Head of caudate nucleus (tissue), 42 donors: ENCODE measurements around the gene LTV1.
A peak's percentile ranks its signal among the peaks of the same experiment; 100 is the strongest.

ENCODE experiments used
- DNase-seq, 42 donors: peaks; one replicate each; pipeline versions ENCODE4 v3.0.0 to v3.0.0-alpha.2; 2020 to 2021; ENCODE audit warnings: mixed read lengths in 7 of 42
- intact Hi-C: fragments of 100-400 bp; cut with DNase I; formaldehyde crosslinking; loops from one replicate; pipeline ENCODE4 v1.15.0; 2022

LTV1 gene

DNA sequence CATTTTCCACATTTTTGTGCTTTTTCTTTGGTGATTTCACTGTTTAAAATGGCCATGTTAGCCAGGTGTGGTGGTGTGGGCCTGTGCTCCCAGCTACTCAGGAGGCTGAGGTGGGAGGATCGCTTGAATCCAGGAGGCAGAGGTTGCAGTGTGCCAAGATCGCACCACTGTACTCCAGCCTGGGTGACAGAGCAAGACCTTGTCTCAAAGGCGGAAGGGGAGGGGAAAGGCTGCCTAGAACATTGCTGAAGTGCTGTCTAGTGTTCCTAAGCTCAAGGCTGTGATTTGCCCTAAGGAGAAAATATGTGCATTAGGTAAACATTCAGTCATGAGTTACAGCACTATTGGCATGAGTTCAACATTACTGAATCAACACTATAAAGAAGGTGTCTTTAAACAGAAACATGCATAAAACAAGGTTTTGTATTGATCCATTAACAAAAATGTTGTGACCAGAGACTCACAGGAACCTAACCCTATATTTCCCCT is 35.2 kb downstream of the LTV1 start:
- intact Hi-C loops, result no loop called here
- DNase-seq, result no peak

DNA sequence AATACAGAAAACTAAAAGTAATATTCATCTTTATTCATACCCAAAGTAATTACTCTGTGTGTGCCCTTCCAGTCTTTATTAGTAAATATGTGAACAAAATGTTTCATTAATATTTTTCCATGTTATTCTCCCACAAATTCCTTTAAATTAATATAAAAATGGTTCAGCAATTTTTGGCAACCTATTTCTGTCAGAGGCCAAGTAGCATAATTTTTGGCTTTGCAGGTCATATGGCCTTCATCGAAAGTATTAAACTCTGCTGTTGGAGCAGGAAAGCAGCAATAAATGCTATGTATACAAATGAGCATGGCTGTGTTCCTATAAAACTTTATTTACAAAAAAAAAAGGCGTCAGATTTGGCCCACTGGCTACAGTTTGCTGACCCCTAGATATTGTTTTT is 37.3 kb downstream of the LTV1 start:
- intact Hi-C loops, result no loop called here
- DNase-seq, result no peak

DNA sequence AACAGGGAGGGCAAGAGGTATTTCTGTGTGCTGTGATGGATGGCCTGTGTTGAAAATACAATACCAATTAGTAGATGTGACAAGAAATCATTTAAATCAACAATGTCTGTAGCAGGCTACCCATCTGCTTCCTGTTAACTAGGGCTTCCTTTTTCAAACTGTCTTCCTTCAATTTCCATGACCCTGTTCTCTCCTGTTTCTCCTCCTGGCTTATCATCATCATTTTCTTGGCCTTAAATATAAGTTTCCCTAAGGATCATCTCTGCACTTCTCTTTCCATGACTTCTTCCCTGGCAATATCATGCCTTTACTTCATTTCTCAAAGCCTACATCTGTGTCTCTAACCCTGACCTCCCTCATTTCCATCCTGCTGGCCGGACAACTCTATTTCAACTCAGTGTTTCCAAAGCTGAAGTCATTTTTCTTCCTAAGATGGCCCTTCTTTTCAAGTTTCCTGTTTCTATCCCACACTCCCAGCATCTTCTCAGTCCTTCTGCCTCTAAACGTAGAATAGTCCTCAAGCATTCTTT is 39.3 kb downstream of the LTV1 start:
- intact Hi-C loops, result no loop called here
- DNase-seq, result no peak

DNA sequence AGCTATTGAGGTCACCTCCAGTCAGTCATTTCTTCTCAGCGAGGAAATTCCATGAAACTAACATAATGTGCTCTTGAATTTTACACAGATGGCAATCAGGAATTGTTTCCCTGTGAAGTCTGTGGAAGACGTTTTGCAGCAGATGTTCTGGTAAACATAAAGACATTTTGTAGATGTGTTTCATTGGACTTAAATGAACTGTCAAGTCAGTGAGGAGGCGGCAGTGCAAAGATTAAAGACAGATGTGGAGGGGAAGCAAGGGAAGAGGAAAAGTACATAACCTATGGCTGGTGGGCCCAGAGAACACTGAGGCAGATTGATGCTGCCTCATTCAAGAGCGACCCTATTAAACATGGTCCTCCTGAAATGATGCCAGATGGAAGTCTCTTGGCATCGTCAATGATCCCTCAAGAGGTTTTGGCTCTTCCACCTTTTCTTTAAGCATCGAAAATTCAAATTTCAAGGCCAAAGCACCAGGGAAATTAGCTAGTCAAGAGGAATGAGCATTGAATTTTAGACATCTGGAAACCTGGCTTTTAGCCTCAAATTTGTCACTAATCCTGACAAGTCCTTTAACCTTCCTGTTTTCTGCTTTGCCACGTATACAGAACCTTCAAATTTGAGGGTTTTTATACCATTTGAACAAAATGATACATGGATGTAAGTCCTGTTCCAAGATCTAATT is 41.2 kb downstream of the LTV1 start:
- DNase-seq, result no peak
- intact Hi-C loops, result no loop called here

DNA sequence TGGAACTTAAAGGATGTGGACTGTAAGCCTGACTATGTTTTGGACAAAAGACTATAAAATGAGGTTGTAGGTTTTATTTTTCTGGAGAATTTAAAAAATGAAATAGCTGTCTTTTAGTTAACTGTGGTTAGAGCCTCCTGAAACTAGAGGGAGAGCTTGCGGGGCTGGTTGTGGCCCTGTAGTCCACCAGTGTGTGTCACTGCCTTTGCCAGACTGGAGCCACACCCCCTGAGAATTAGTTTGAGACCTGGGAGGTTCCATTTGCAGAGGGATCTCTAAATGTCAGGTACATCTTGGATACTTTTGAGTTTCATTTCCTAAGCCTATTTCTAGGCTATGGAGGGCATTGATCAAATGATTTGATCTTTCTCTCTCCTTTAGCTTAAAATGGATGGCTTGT is 42.0 kb downstream of the LTV1 start:
- intact Hi-C loops, result no loop called here
- no peak for DNase-seq

DNA sequence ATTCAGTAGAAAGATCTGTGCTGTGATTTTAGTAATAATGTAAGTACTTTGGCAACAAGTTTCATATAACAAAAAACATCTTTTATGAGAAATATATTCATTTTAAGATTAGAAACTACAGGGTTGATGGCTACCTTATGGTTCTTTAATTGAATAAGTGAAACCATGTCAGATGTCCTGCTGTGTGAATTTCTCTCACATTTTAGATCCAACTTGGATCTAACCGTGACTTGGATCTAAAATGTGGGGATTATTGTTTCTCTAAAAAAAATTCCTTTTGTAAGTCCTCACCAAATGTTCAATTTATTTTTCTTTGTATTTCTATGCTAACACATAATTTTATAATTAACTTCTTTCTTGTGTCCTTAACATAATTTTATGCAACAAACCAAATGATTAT is 51.5 kb downstream of the LTV1 start:
- intact Hi-C loops, result no loop called here
- no peak for DNase-seq

- no peak for DNase-seq
- intact Hi-C loops, result no loop called here
Measured at GRCh38 chr6:143896126-143896860, 53.2 kb downstream of the LTV1 start.

DNA sequence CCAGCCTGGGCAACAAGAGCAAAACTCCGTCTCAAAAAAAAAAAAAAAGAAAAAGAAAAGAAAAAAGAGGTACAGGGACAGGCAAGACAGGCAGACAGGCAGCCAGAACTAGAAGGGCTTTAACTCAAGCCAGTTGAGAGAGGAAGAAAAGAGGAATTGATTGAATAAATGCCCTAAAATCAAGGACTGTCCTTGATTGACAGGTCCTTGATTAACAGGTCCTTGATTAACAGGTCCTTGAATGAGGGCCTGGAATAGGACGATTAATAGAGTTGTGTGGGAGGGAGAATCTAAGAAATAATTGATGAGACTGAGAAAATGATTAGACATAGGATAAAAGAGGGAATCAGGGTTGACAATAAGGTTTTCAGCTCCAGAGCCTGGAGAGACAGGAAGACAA is 57.2 kb downstream of the LTV1 start:
- intact Hi-C loops, result no loop called here

GRCh38 chr6:143901885-143902750 is 59.0 kb downstream of the LTV1 start:
- intact Hi-C loops, result no loop called here
- DNase-seq, result peak in 1 of 42 donors; percentile 13

More for the DNA sequence above, 57.2 kb downstream of the LTV1 start:
- no peak for DNase-seq

DNA sequence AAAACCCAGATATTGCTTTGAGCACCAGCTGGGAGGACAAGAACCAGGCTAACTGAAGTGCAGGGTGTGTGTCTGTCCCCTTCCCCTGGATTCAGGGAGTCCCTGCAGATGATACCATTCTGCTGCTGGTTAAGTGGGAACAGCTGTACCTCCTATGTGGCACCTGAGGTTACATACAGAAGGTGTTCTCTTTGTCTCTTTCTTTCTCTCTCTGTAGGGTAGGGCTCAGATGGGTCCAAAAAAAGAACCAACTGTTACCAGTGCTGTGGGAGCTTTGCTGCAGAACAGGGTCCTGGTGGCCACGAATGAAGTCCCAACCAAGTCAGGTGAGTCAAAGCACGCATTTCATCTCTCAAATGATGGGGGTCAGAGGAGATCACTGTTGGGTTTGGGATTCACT is 59.7 kb downstream of the LTV1 start:
- no peak for DNase-seq
- intact Hi-C loops, result no loop called here

DNA sequence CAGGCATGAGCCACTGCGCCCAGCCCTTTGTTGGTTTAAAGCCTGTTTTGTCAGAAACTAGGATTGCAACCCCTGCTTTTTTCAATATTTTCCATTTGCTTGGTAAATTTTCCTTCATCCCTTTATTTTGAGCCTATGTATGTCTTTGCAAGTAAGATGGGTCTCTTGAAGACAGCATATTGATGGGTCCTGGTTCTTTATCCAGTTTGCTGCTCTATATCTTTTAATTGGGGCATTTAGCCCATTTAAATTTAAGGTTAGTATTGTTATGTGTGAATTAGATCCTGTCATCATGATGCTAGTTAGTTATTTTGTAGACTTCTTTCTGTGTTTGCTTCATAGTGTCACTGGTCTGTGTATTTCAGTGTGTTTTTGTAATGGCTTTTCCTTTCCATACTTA is 67.9 kb downstream of the LTV1 start:
- intact Hi-C loops, result no loop called here
- DNase-seq, result no peak

DNA sequence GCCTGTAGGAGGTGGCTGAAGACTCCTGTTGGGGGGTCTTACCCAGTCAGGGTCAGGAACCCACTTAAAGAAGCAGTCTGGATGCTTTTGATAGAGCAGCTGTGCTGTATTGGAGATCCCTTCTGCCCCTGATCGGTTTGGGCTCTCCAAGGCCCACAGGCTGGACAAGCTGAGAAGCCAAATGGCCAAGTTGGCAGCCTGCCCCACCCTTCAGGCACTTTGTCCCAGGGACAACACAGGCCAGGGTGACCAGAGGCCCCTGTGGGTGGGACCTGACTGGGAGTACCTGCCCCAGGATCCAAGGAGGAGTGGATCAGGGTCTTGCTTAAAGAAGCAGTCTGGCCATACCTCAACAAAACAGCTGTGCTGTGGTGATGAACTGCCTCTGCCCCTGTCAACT is 69.5 kb downstream of the LTV1 start:
- intact Hi-C loops, result no loop called here

More for the DNA sequence above, 69.5 kb downstream of the LTV1 start:
- no peak for DNase-seq
